Measurements from ENCODE around the gene ADAMTS17.
"Not testable (repeated sequence)": the region's sequence is repeated elsewhere in the genome, so short reads cannot be mapped to it uniquely, and the experiment has no call there.

ADAMTS17 gene

DNA sequence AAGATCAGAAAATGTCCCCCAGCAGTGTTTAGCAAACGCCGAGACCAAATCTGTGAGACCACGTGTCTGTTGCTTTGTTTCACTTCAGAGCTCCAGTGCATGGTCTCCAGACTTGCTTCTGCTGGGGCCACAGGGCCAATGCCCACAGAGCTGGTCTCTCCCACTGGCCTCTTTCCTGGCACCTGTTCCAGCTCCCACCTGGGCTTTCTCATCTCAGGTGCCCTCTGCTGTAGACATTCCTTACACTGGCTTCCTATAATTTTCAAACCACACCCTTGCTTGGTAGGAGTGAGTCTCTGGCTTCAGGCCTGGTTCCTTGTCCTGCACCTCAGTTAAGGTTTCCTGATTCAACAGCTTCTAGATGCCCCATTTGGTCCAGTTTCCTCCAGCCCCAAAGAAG is 243.1 kb downstream of the ADAMTS17 start:
- Histone ChIP-seq H3K9me3 (ENCODE audit: control insufficient read depth, insufficient read depth, low read length) (no peaks in the 10 kb centered on the region), H3K4me3 (ENCODE audit: low read depth, low read length) (no peak overlapping the region), H3K27me3 (ENCODE audit: control insufficient read depth, insufficient read depth, low read length) (no peaks in the 10 kb centered on the region), H3K4me1 (ENCODE audit: control insufficient read depth, insufficient read depth, low read length) (no peaks in the 10 kb centered on the region), H3K36me3 (ENCODE audit: control insufficient read depth, insufficient read depth, low read length) (peaks cover 2% of the 10 kb centered on the region), H3K9ac (ENCODE audit: low read depth, low read length) (no peak overlapping the region)

DNA sequence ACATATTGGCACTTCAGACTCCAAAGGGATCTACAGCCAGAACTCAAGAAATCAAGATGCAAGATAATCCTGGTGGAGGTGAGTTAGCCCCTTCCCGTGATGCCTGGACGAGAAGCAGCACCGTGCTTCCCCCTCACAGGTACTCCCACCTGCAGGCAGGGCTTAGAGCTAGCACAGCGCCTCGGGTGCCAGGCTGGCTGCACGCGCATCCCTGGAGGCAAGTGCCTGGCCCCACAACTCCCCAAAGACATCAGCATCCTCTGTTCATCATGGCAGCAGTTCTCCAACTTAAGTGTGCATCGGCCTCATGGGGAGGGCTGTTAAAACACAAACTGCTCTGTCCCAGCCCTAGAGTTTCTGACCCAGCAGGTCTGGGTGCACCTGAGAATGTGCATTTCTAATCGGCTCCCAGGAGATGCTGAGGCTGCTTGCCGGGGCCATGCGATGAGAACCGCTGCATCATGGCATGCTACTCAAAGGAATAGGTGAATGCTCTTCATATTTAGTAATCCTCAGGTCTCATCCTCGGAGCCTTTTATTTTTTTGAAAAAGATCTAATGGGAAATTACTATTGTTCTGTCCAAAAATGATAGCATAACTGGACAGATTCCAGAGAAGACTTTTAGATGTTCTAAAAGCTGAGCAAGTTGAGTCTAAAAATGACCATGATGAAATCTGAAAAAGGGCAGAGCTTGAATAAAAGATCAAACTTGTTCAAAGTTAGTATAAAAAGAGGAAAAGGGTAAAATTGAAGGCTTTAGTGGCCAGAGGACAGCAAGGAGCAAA is 244.2 kb downstream of the ADAMTS17 start:
- Histone ChIP-seq H3K4me1 (ENCODE audit: control insufficient read depth, insufficient read depth, low read length) (no peaks in the 10 kb centered on the region), H3K4me3 (ENCODE audit: low read depth, low read length) (no peak overlapping the region), H3K9ac (ENCODE audit: low read depth, low read length) (no peak overlapping the region), H3K9me3 (ENCODE audit: control insufficient read depth, insufficient read depth, low read length) (no peaks in the 10 kb centered on the region), H3K36me3 (ENCODE audit: control insufficient read depth, insufficient read depth, low read length) (peaks cover 2% of the 10 kb centered on the region), H3K27me3 (ENCODE audit: control insufficient read depth, insufficient read depth, low read length) (no peaks in the 10 kb centered on the region)

DNA sequence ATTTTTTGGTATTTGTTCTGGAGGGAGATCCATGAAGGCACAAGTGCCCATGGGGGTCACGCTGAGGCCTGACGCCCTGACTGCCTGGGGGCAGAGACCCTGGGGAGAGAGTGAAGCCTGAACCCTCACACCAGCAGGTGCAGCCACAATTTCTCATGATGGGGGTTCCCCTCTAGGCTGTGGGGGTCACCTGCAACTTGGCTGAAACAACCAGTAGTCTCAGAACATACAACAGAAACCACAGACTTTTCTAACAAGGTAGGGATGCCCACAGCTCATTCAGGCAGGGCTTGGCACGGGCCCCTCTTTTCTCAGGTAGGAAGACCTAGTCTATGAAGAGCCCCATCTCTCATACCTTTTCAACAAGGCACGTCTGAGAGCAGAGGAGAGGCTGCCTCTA is 245.1 kb downstream of the ADAMTS17 start:
- Histone ChIP-seq H3K4me1 (ENCODE audit: control insufficient read depth, insufficient read depth, low read length) (no peaks in the 10 kb centered on the region), H3K36me3 (ENCODE audit: control insufficient read depth, insufficient read depth, low read length) (peaks cover 2% of the 10 kb centered on the region), H3K27me3 (ENCODE audit: control insufficient read depth, insufficient read depth, low read length) (no peaks in the 10 kb centered on the region), H3K9ac (ENCODE audit: low read depth, low read length) (no peak overlapping the region), H3K9me3 (ENCODE audit: control insufficient read depth, insufficient read depth, low read length) (no peaks in the 10 kb centered on the region), H3K4me3 (ENCODE audit: low read depth, low read length) (no peak overlapping the region)

DNA sequence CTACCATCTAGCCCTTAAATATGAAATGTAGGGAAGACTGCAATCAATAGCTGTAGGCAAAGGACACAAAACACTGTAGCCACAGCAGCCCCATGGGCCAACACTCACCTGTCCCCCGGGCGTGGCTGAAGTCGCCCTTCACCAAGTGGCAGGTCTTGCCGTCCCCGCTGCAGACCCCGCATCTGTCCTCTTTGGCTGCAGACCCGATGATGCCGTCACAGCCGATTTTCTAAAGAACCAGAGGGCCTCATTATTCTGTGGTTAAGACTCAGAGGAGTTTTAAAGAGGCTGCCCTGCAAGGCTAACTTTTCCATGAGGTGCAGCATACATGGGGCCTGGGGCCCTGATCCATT is 245.6 kb downstream of the ADAMTS17 start:
- Histone ChIP-seq H3K4me1 (ENCODE audit: control insufficient read depth, insufficient read depth, low read length) (no peaks in the 10 kb centered on the region), H3K27me3 (ENCODE audit: control insufficient read depth, insufficient read depth, low read length) (no peaks in the 10 kb centered on the region), H3K4me3 (ENCODE audit: low read depth, low read length) (no peak overlapping the region), H3K9me3 (ENCODE audit: control insufficient read depth, insufficient read depth, low read length) (no peaks in the 10 kb centered on the region), H3K9ac (ENCODE audit: low read depth, low read length) (no peak overlapping the region), H3K36me3 (ENCODE audit: control insufficient read depth, insufficient read depth, low read length) (peaks cover 2% of the 10 kb centered on the region)

DNA sequence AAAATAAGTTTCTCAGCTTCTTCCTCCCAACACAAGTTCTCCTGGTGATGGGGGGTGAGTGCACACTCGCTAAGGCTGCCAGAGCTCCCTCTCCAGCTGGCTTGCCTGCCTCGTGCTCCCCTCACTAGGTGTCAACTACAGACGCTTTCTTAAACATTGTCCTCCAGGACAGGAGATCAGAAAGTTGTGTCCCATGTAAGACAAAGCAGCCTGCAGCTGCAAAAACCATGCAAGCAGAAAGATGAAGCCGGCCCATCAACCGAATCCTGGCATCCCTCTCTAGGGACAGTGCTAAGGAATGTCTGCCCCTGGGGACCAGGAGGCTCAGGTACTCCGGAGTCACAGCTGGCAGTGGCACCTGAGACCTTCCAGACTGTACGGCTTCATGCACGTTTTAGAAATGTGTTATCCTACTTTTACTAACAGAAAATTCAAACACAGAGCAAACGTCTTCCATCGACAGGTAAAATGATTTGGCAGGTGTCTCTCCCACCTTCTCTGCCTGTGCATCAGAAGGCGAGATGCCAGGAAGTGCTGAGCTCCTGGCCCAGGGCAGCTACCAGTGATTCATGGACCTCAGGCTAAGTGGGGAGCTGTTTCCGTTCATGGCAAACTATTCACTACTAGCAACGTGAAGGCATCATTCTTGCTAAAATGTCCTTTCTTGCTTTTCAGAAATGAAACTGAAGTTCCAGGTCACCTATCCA is 246.1 kb downstream of the ADAMTS17 start:
- Histone ChIP-seq H3K27me3 (ENCODE audit: control insufficient read depth, insufficient read depth, low read length) (no peaks in the 10 kb centered on the region), H3K36me3 (ENCODE audit: control insufficient read depth, insufficient read depth, low read length) (peaks cover 2% of the 10 kb centered on the region), H3K9ac (ENCODE audit: low read depth, low read length) (no peak overlapping the region), H3K4me3 (ENCODE audit: low read depth, low read length) (no peak overlapping the region), H3K9me3 (ENCODE audit: control insufficient read depth, insufficient read depth, low read length) (no peaks in the 10 kb centered on the region), H3K4me1 (ENCODE audit: control insufficient read depth, insufficient read depth, low read length) (no peaks in the 10 kb centered on the region)

DNA sequence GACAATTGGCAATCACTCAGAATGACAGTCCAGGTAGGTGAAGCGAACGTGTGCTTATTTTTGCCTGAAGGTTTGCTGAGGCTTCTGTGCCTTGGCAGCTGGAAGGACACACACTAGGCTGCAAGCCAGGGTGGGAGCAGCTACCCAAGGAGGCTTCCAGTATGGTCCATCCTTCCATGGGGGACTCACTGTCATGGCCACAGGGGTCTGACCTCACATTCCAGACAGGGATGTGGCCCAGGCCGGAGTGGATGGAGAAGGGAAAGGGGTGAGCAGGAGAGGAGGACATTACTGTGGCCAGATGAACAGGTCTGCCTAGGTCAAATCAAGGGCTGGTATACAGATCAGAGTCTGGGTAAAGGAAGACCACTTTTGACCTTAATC is 247.7 kb downstream of the ADAMTS17 start:
- Histone ChIP-seq H3K27me3 (ENCODE audit: control insufficient read depth, insufficient read depth, low read length) (no peaks in the 10 kb centered on the region), H3K9me3 (ENCODE audit: control insufficient read depth, insufficient read depth, low read length) (no peaks in the 10 kb centered on the region), H3K9ac (ENCODE audit: low read depth, low read length) (no peak overlapping the region), H3K4me1 (ENCODE audit: control insufficient read depth, insufficient read depth, low read length) (no peaks in the 10 kb centered on the region), H3K36me3 (ENCODE audit: control insufficient read depth, insufficient read depth, low read length) (peaks cover 2% of the 10 kb centered on the region), H3K4me3 (ENCODE audit: low read depth, low read length) (no peak overlapping the region)

DNA sequence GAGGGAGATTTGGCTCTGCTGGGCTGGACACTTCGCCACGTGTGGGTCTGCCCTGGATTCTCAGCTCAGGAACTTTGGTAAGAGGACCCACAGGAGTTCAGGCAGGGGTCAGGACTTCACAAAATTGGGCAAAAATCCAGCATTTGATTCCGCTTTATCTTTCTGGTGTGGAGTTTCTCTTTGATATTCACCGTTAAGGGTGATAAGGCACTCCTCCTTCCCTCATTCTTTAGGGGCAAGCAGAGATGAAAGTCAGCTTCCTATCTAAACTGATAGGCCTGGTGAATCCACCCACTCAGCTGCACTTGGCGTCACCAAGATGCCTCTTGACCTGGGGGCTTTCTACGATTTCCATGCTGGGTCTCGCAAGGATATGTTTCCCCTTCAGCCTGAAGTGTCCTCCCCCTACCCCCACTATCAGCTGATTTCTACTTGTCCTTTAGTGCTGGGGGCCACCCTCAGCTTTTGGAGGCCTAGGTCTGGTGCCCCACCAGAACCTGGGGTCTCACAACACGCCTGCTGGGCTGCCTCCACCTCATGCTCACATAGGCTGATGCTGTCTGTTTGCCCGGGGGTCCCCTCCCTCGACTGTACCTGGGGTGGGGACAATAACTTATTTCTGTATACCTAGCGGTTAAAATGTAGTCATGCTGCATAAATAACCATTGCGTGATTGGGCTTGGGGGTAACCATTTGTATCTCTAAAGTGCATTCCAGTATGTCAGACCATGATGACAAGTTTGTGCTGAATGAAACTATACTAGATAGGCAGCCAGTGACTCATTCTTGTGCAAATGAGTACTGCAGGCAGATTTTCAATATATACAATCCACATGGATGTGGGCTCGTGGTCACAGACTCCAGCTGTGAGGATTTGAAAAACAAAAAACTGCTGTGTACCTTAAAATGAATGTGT is 248.3 kb downstream of the ADAMTS17 start:
- no peaks in the 10 kb centered on the region for H3K9me3 ChIP-seq (ENCODE audit: control insufficient read depth, insufficient read depth, low read length)
- no peaks in the 10 kb centered on the region for H3K4me1 ChIP-seq (ENCODE audit: control insufficient read depth, insufficient read depth, low read length)
- H3K9ac ChIP-seq (ENCODE audit: low read depth, low read length) = no peak overlapping the region
- no peaks in the 10 kb centered on the region for H3K36me3 ChIP-seq (ENCODE audit: control insufficient read depth, insufficient read depth, low read length)
- H3K27me3 ChIP-seq (ENCODE audit: control insufficient read depth, insufficient read depth, low read length) = no peaks in the 10 kb centered on the region
- no peak overlapping the region for H3K4me3 ChIP-seq (ENCODE audit: low read depth, low read length)

DNA sequence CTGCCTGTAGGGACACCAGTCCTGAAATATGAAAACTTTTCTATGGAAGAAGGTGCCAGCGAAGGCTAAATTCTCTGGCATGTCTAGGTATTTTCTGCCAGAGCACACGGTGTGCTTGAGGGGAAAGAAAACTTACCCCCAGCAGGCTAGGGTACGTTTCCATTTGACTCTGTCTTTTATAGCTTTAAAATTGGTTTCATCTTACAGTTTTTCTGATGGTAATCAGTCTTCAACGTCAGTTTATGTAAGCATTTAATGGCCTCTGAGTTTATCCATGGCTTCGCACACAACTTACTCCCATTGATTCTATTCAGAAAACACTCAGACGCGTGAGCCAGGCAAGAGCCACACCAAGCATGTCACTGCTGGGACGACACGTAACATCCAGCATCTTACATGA is 249.7 kb downstream of the ADAMTS17 start:
- no peak overlapping the region for H3K4me3 ChIP-seq (ENCODE audit: low read depth, low read length)
- no peaks in the 10 kb centered on the region for H3K9me3 ChIP-seq (ENCODE audit: control insufficient read depth, insufficient read depth, low read length)
- no peaks in the 10 kb centered on the region for H3K36me3 ChIP-seq (ENCODE audit: control insufficient read depth, insufficient read depth, low read length)
- H3K9ac ChIP-seq (ENCODE audit: low read depth, low read length) = no peak overlapping the region
- no peaks in the 10 kb centered on the region for H3K27me3 ChIP-seq (ENCODE audit: control insufficient read depth, insufficient read depth, low read length)
- no peaks in the 10 kb centered on the region for H3K4me1 ChIP-seq (ENCODE audit: control insufficient read depth, insufficient read depth, low read length)

DNA sequence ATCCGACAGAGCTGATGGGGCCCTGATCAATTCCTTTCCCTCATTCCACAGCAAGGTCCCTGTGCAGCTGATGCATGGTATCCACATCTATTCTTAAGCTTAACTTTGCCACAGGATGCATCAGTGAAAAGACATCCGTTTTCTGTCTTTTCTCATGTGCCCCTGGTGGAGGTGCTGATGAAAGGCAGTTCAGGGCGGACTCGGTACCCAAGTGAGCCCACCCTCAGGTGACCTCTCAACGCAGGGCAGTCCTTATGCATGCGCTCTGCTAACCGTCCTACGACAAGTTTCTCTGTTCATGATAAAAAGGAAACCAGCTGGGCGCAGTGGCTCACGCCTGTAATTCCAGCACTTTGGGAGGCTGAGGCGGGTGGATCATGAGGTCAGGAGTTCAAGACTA is 251.4 kb downstream of the ADAMTS17 start:
- H3K9ac ChIP-seq (ENCODE audit: low read depth, low read length) = no peak overlapping the region
- no peaks in the 10 kb centered on the region for H3K36me3 ChIP-seq (ENCODE audit: control insufficient read depth, insufficient read depth, low read length)
- no peak overlapping the region for H3K4me3 ChIP-seq (ENCODE audit: low read depth, low read length)
- no peaks in the 10 kb centered on the region for H3K27me3 ChIP-seq (ENCODE audit: control insufficient read depth, insufficient read depth, low read length)
- H3K9me3 ChIP-seq (ENCODE audit: control insufficient read depth, insufficient read depth, low read length) = no peaks in the 10 kb centered on the region
- H3K4me1 ChIP-seq (ENCODE audit: control insufficient read depth, insufficient read depth, low read length) = no peaks in the 10 kb centered on the region

DNA sequence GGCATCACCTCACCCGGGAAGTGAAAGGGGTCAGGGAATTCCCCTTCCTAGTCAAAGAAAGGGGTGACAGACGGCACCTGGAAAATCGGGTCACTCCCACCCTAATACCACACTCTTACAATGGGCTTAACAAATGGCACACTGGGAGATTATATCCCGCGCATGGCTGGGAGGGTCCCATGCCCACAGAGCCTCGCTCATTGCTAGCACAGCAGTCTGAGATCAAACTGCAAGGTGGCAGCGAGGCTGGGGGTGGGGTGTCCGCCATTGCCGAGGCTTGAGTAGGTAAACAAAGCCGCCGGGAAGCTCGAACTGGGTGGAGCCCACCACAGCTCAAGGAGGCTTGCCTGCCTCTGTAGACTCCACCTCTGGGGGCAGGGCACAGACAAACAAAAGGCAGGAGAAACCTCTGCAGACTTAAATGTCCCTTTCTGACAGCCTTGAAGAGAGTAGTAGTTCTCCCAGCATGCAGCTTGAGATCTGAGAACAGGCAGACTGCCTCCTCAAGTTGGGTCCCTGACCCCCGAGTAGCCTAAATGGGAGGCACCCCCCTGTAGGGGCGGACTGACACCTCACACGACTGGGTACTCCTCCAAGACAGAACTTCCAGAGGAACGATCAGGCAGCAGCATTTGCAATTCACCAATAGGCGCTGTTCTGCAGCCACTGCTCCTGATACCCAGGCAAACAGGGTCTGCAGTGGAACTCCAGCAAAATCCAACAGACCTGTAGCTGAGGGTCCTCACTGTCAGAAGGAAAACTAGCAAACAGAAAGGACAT is 257.5 kb downstream of the ADAMTS17 start:
- H3K4me3 ChIP-seq (ENCODE audit: low read depth, low read length); H3K4me1 ChIP-seq (ENCODE audit: control insufficient read depth, insufficient read depth, low read length); H3K9me3 ChIP-seq (ENCODE audit: control insufficient read depth, insufficient read depth, low read length); H3K9ac ChIP-seq (ENCODE audit: low read depth, low read length); H3K27me3 ChIP-seq (ENCODE audit: control insufficient read depth, insufficient read depth, low read length); H3K36me3 ChIP-seq (ENCODE audit: control insufficient read depth, insufficient read depth, low read length): not testable (repeated sequence)

DNA sequence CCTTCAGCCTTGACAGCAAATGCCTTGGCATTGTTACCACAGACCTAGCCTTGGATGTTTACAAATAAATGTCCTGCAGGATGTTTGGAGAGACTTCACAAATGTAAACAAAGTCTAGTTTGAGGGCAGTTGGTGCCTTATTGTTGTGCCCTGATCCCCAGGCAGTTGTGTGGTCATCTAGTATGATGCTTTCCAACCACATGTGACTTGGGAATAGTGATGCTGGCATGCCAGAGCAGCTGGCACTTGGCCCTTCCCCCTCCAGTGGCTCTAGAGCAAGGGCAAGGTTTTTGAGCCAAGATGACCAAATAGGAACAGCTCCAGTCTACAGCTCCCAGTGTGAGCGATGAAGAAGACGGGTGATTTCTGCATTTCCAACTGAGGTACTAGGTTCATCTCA is 258.2 kb downstream of the ADAMTS17 start:
- Histone ChIP-seq H3K4me3 (ENCODE audit: low read depth, low read length) (no peak overlapping the region), H3K27me3 (ENCODE audit: control insufficient read depth, insufficient read depth, low read length) (no peaks in the 10 kb centered on the region), H3K9me3 (ENCODE audit: control insufficient read depth, insufficient read depth, low read length) (no peaks in the 10 kb centered on the region)

More for the DNA sequence above, 258.2 kb downstream of the ADAMTS17 start:
- Histone ChIP-seq H3K4me1 (ENCODE audit: control insufficient read depth, insufficient read depth, low read length) (no peaks in the 10 kb centered on the region), H3K36me3 (ENCODE audit: control insufficient read depth, insufficient read depth, low read length) (no peaks in the 10 kb centered on the region), H3K9ac (ENCODE audit: low read depth, low read length) (no peak overlapping the region)
